IMR-90 (cell line): Measurements from ENCODE around the gene TSPAN31. TPM values are rescaled to one million over a fixed set of nuclear protein-coding genes. Genes with fewer than 3 reads are reported as not detected.

ENCODE experiments used
- ATAC-seq: fragments of 200-7000 bp; cut with Tn5 transposase; 2 replicates; pipeline ENCODE4 v1.9.1; 2020; ENCODE audit warnings: low read depth, mild to moderate bottlenecking, moderate library complexity
- BruUV-seq: library from RNA; stranded (reverse); fragments of 400-500 nt; replicated peaks from 2 replicates; lab custom pipeline; 2021; lab: Mats Ljungman, UMichigan
- CTCF ChIA-PET: fragments of 300-600 bp; formaldehyde crosslinking; extraction: SDS; loops from one replicate; lab custom pipeline; 2021; ENCODE audit warnings: antibody characterized with exemption; lab: Yijun Ruan, JAX
- POLR2A ChIA-PET: fragments of 300-600 bp; sonication (Branson Sonifier 250); formaldehyde crosslinking; loops from one replicate; lab custom pipeline; 2022; ENCODE audit warnings: antibody characterized with exemption; ENCODE audit not compliant: unreplicated experiment; lab: Charles Lee
- DNase-seq: peaks from one replicate; pipeline ENCODE4 v3.0.0; 2013
- H2AFZ ChIP-seq: replicated peaks from 2 replicates; pipeline ENCODE3; 2013; ENCODE audit warnings: low read length, mild to moderate bottlenecking; ENCODE audit not compliant: poor library complexity
- H2AK5ac ChIP-seq: 2 replicates; pipeline ENCODE4 v1.6.1; 2013; ENCODE audit warnings: low read depth, low read length, inconsistent platforms
- H2AK9ac ChIP-seq: replicated peaks from 2 replicates; pipeline ENCODE3; 2013; ENCODE audit warnings: mild to moderate bottlenecking, low read depth, low read length, moderate library complexity; ENCODE audit not compliant: poor library complexity
- H2BK120ac ChIP-seq: 2 replicates; pipeline ENCODE4 v1.6.1; 2013; ENCODE audit warnings: low read depth, low read length, inconsistent platforms
- H2BK15ac ChIP-seq: 3 replicates; pipeline ENCODE4 v1.6.1; 2013; ENCODE audit warnings: low read depth, low read length, inconsistent platforms
- H2BK20ac ChIP-seq: 2 replicates; pipeline ENCODE4 v1.6.1; 2013; ENCODE audit warnings: low read depth, mild to moderate bottlenecking, inconsistent platforms, low read length, moderate library complexity
- H2BK5ac ChIP-seq: 2 replicates; pipeline ENCODE4 v1.6.1; 2013; ENCODE audit warnings: mild to moderate bottlenecking, low read depth, low read length, inconsistent platforms; ENCODE audit not compliant: poor library complexity, severe bottlenecking
- H3K14ac ChIP-seq: replicated peaks from 2 replicates; pipeline ENCODE4 v1.6.1; 2013; ENCODE audit warnings: low read depth, low read length, inconsistent platforms
- H3K18ac ChIP-seq: 2 replicates; pipeline ENCODE4 v1.6.1; 2013; ENCODE audit warnings: low read depth, low read length, control low read depth
- H3K23ac ChIP-seq: 2 replicates; pipeline ENCODE4 v1.6.1; 2013; ENCODE audit warnings: low read depth, low read length, inconsistent platforms
- H3K27ac ChIP-seq: 2 replicates; pipeline ENCODE4 v1.5.1; 2013; ENCODE audit warnings: mild to moderate bottlenecking, control low read depth, low read length; ENCODE audit not compliant: insufficient read depth
- H3K27me3 ChIP-seq: 2 replicates; pipeline ENCODE4 v1.6.1; 2013; ENCODE audit warnings: low read length; ENCODE audit not compliant: control insufficient read depth, insufficient read depth
- H3K36me3 ChIP-seq: 2 replicates; pipeline ENCODE4 v1.6.1; 2013; ENCODE audit warnings: low read length, mixed read lengths; ENCODE audit not compliant: control insufficient read depth, insufficient read depth
- H3K4ac ChIP-seq: 2 replicates; pipeline ENCODE4 v1.6.1; 2013; ENCODE audit warnings: low read depth, low read length, inconsistent platforms
- H3K4me1 ChIP-seq: 2 replicates; pipeline ENCODE4 v1.6.1; 2013; ENCODE audit warnings: low read length, mixed read lengths; ENCODE audit not compliant: control insufficient read depth, insufficient read depth
- H3K4me2 ChIP-seq: 2 replicates; pipeline ENCODE4 v1.6.1; 2013; ENCODE audit warnings: low read depth, mild to moderate bottlenecking, control low read depth, low read length, moderate library complexity
- H3K4me3 ChIP-seq: 2 replicates; pipeline ENCODE4 v1.5.1; 2013; ENCODE audit warnings: low read depth, mild to moderate bottlenecking, control low read depth, low read length, moderate library complexity; ENCODE audit not compliant: insufficient read depth
- H3K56ac ChIP-seq: 2 replicates; pipeline ENCODE4 v1.6.1; 2013; ENCODE audit warnings: low read length, inconsistent platforms; ENCODE audit not compliant: insufficient read depth; ENCODE audit errors: extremely low read depth
- H3K79me1 ChIP-seq, 2 experiments: 2 replicates each; pipeline ENCODE4 v1.6.1; 2013; ENCODE audit warnings: low read length in 2 of 2, inconsistent platforms in 1 of 2, low read depth in 1 of 2
- H3K9ac ChIP-seq: 2 replicates; pipeline ENCODE4 v1.6.1; 2013; ENCODE audit warnings: low read depth, low read length, control low read depth
- H3K9me1 ChIP-seq: 2 replicates; pipeline ENCODE4 v1.6.1; 2013; ENCODE audit warnings: low read length, inconsistent platforms; ENCODE audit not compliant: insufficient read depth
- H3K9me3 ChIP-seq: 2 replicates; pipeline ENCODE4 v1.6.1; 2013; ENCODE audit warnings: low read length; ENCODE audit not compliant: control insufficient read depth, insufficient read depth
- H4K20me1 ChIP-seq: 2 replicates; pipeline ENCODE4 v1.6.1; 2013; ENCODE audit warnings: low read length, inconsistent platforms; ENCODE audit not compliant: insufficient read depth
- H4K5ac ChIP-seq: 2 replicates; pipeline ENCODE4 v1.6.1; 2013; ENCODE audit warnings: mild to moderate bottlenecking, low read depth, low read length, control low read depth
- H4K8ac ChIP-seq, 2 experiments: 2 replicates each; pipeline ENCODE4 v1.6.1; 2013; ENCODE audit warnings: low read depth in 2 of 2, low read length in 2 of 2, control low read depth in 1 of 2, inconsistent platforms in 1 of 2
- H4K91ac ChIP-seq: 2 replicates; pipeline ENCODE4 v1.6.1; 2013; ENCODE audit warnings: low read depth, low read length, inconsistent platforms; ENCODE audit not compliant: insufficient read depth
- BHLHE40 ChIP-seq: fragments of 150-350 bp; IDR thresholded peaks from 2 replicates; pipeline ENCODE4 v1.6.1; 2016; ENCODE audit warnings: mild to moderate bottlenecking, low read depth, low read length
- CHD1 ChIP-seq: IDR thresholded peaks from 2 replicates; pipeline ENCODE4 v1.6.1; 2012; ENCODE audit warnings: low read depth, low read length, improper control_type of control experiment
- ELK1 ChIP-seq: fragments of 150-350 bp; IDR thresholded peaks from 2 replicates; pipeline ENCODE4 v1.6.1; 2016; ENCODE audit warnings: low read depth, mild to moderate bottlenecking, low read length, moderate library complexity, borderline replicate concordance
- FOS ChIP-seq: fragments of 150-350 bp; IDR thresholded peaks from 2 replicates; pipeline ENCODE4 v1.6.1; 2016; ENCODE audit warnings: low read depth, low read length
- MAZ ChIP-seq: IDR thresholded peaks from 2 replicates; pipeline ENCODE4 v1.6.1; 2012; ENCODE audit warnings: low read depth, mild to moderate bottlenecking, low read length, improper control_type of control experiment, moderate library complexity, borderline replicate concordance
- MXI1 ChIP-seq: IDR thresholded peaks from 2 replicates; pipeline ENCODE4 v1.6.1; 2012; ENCODE audit warnings: low read depth, mild to moderate bottlenecking, low read length, moderate library complexity, borderline replicate concordance
- NFE2L2 ChIP-seq: fragments of 150-350 bp; IDR thresholded peaks from 2 replicates; pipeline ENCODE4 v1.6.1; 2016; ENCODE audit warnings: low read depth, mild to moderate bottlenecking, low read length
- RAD21 ChIP-seq: IDR thresholded peaks from 2 replicates; pipeline ENCODE4 v1.6.1; 2012; ENCODE audit warnings: low read length, improper control_type of control experiment
- RFX5 ChIP-seq: IDR thresholded peaks from 2 replicates; pipeline ENCODE4 v1.8.0; 2012; ENCODE audit warnings: low read depth, mild to moderate bottlenecking, low read length, moderate library complexity
- USF2 ChIP-seq: fragments of 150-350 bp; IDR thresholded peaks from 2 replicates; pipeline ENCODE4 v1.6.1; 2017; ENCODE audit warnings: mild to moderate bottlenecking, antibody characterized with exemption, low read length, low read depth
- WGBS, 2 experiments: methylation state at CpG; one replicate each; pipeline versions ENCODE4 v1.1.5 to v1.1.7; 2013; ENCODE audit warnings: missing lambda C conversion rate in 2 of 2; ENCODE audit not compliant: insufficient read length in 1 of 2; ENCODE audit errors: extremely low coverage in 2 of 2; 5-methylcytosine and 5-hydroxymethylcytosine counted together
- dilution Hi-C: fragments of 300-500 bp; cut with HindIII; formaldehyde crosslinking; loops from one replicate; pipeline ENCODE4 v1.14.3; 2018; ENCODE audit warnings: low sequenced_read_pairs; ENCODE audit not compliant: unreplicated experiment
- in situ Hi-C: fragments of 300-500 bp; cut with MboI; formaldehyde crosslinking; loops from 3 replicates; pipeline ENCODE4 v1.14.3; 2019; ENCODE audit warnings: low sequenced_read_pairs, inconsistent platforms, mixed read lengths
- intact Hi-C: fragments of 100-400 bp; cut with micrococcal nuclease; formaldehyde crosslinking; loops from 2 replicates; pipeline ENCODE4 v1.10.0; 2022
- polyA plus RNA-seq, 3 experiments: library from polyadenylated mRNA; depleted of rRNA; stranded (reverse); fragments of >200 nt; gene quantifications; 2 replicates each; pipeline ENCODE4 v1.2.3, GENCODE V29; 2012; ENCODE audit warnings: low replicate concordance in 1 of 3
- total RNA-seq: library from RNA; depleted of rRNA; stranded (reverse); fragments of >200 nt; gene quantifications from 2 replicates; pipeline ENCODE4 v1.2.3, GENCODE V29; 2012

The TSPAN31 gene
- total and polyA plus RNA-seq, 2 of the 4 experiments (the other 2 are of a cell fraction): 12.3 to 71.2 TPM

GRCh38 chr12:57724936-57725740 is 19.7 kb upstream of the TSPAN31 start (continued):
- TF ChIP-seq USF2 (no peak), FOS (no peak)

GRCh38 chr12:57725851-57726150 is 19.0 kb upstream of the TSPAN31 start:
- H3K56ac ChIP-seq: peak overlapping the region; percentile 93; the same call in 1 of the 2 replicates
- peak overlapping the region; percentile 44; the same call in 1 of the 2 replicates for H2BK120ac ChIP-seq
- no peak for TF ChIP-seq NFE2L2
- TF ChIP-seq CHD1: no peak
- TF ChIP-seq USF2: no peak
- TF ChIP-seq MXI1: no peak
- no peak for TF ChIP-seq RFX5
- TF ChIP-seq BHLHE40: no peak
- TF ChIP-seq RAD21: no peak
- no peak for TF ChIP-seq ELK1
- no peak for TF ChIP-seq MAZ
- H3K9ac ChIP-seq: peak overlapping the region; percentile 25; the same call in 1 of the 2 replicates
- CTCF ChIA-PET: interaction anchor here (1.1 to 1.2 kb wide), 3 partner anchors 11 to 32 kb away, joined by 3 to 4 read pairs (median 3); partner anchors contain the start of gene OS9
- H4K8ac ChIP-seq: peak overlapping the region; percentile 79 to 96; a peak in 3 of 4 replicates
- dilution Hi-C loops (no loop called here), in situ Hi-C loops (no loop called here), intact Hi-C loops (no loop called here)
- no peaks in the 10 kb centered on the region for H3K9me3 ChIP-seq
- DNase-seq (no peak), ATAC-seq (no peak)
- no peak overlapping the region for H2BK5ac ChIP-seq
- peaks cover 11% of the 10 kb centered on the region; the same call in 1 of the 2 replicates for H3K36me3 ChIP-seq
- H3K23ac ChIP-seq: peak overlapping the region; percentile 74; the same call in 1 of the 2 replicates
- H2AK5ac ChIP-seq: peak overlapping the region; percentile 20; the same call in 1 of the 2 replicates
- H3K18ac ChIP-seq: no peak overlapping the region
- no peak overlapping the region for H2BK15ac ChIP-seq
- no CpG with 5 or more reads among the region's 10 CpGs for WGBS, 2 experiments
- peaks cover 0 to 17% of the 10 kb centered on the region in 2 experiments; a peak in 1 of 4 replicates for H3K79me1 ChIP-seq
- H2AFZ ChIP-seq: peak overlapping the region; percentile 100
- H2BK20ac ChIP-seq: no peak overlapping the region
- H3K4me1 ChIP-seq: 0 out of 2 replicates have a peak, but pooled peaks cover 4% of the 10 kb centered on the region
- POLR2A ChIA-PET: interaction anchor here (1.2 kb wide), 1 partner anchor 19 kb away, joined by 5 read pairs; the partner anchor contains the start of gene TSPAN31
- H2AK9ac ChIP-seq: peak overlapping the region; percentile 99
- peak overlapping the region; percentile 86 for H3K4ac ChIP-seq
- H3K4me2 ChIP-seq: peak overlapping the region; percentile 79
- H4K91ac ChIP-seq: peak overlapping the region; percentile 32; the same call in 1 of the 2 replicates
- H4K20me1 ChIP-seq: peaks cover 9% of the 10 kb centered on the region; the same call in 1 of the 2 replicates
- H3K9me1 ChIP-seq: peaks cover 6% of the 10 kb centered on the region; the same call in 1 of the 2 replicates
- peaks cover 3% of the 10 kb centered on the region; the same call in 1 of the 2 replicates for H3K27me3 ChIP-seq
- peak overlapping the region; percentile 72; the same call in 1 of the 2 replicates for H3K14ac ChIP-seq
- H3K27ac ChIP-seq: peak overlapping the region; percentile 4; the same call in 1 of the 2 replicates
- peak overlapping the region; percentile 70 for H3K4me3 ChIP-seq
- H4K5ac ChIP-seq: peak overlapping the region; percentile 62
- BruUV-seq: no TSS peak
